ENCODE measurements around the gene APOL4.
"Not testable (repeated sequence)": the region's sequence is repeated elsewhere in the genome, so short reads cannot be mapped to it uniquely, and the experiment has no call there.

APOL4 gene

DNA sequence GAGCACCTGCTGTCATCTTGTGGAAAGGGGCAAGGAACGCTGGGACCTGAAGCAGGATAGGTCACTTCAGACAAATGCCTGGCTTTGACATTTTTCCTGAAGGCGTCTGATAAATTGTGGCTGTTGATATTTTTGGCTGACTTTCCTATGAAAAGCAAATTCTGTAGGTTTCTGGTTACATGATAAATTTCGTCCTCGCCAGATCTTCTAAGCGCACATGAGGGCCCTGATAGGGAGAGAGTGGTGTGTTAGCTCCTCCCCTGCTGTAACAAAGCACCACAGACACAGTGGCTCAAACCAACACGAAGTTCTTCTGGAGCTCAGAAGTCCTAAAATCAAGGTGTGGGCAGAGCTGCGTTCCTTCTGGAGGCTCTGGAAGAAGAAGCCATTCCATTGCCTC is 19.6 kb downstream of the APOL4 start:
- no peak for DNase-seq

DNA sequence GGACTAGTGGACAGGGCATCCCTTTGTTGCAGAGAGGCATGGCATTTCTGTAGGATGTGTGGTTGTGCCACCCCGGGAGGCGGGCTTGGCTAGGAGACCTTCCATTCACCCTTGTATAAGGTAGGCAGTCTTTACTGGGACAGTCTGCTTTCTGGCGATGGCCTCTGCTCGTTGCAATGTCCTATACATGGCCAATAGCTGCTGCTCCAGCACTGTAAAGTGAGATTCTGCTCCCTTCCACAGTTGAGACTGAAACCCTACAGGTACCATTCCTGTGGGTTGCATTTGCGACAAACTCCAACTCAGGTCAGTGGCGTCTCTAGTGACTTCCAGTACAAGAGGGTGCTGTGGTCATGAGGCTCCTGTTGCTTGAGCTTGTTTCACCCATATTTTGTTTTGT is 20.7 kb downstream of the APOL4 start:
- no peak for DNase-seq

DNA sequence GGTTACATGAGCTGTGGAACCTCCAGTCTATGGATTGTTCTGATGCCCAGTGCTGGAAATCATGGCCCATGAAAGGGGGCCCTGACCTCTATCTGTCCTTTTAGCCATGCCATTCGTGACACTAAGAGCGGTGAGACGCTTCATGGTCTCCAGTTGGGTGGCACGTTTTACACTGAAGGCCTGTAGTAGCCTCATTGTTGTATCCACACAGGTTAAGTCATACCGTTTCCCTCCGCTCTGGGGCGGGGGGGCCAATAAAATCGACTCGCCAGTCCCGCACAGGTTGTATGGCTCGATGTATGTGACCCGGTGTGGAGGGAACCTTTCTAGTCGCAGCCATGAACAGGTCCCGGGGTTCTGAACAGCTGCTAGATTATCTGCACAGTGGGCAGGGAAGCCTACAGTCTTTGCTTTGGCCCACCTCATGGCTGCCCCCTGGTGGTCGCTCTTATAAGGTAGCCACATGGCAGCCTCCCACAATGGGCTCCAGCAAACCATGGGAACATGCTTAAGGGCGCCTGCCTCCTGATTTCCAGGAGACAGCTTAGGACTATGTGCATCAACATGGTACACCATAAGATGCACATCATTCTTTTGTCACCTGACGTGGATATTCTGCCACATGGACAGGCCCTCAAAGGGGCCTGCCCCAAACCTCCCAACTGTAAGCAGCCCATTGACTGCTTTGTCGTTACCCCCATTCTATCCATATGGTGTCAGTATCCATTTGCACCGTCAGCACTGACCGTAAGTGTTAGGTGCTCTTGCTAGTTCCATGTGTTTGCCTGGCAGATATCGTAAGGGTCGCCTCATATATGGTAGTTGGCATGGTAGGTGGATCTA is 21.4 kb downstream of the APOL4 start:
- no peak for DNase-seq

DNA sequence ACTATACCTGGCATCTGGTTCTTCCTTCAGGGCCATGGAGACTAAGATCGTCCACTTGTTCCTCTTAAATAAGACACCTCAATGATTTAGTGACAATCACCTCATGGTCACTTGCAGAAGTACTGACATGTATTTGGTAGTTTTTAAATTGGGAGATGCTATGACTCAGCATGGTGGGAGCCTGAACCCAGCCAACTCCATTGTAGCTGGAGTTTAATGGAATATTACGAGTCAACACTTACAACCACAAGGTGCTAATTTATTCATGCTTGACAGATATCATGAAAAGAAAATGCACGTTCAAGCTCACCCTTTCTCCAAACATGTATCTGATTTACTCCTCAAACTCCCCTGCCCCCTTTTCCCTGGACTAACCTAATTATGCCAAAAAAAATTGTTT is 24.4 kb downstream of the APOL4 start:
- no peak for DNase-seq

DNA sequence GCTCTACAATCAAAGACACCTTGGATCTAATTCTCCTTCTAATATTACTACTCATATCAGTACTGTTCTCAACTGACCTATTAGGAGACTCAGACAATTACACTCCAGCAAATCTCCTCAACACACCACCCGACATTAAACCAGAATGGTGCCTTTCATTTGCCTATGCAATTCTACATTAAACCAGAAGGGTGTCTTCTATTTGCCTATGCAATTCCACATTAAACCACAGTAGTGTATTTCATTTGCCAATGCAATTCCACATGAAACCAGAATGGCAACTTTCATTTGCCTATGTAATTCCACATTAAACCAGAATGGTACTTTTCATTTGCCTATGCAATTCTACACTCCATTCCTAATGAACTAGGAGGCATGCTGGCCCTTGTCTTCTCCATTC is 25.7 kb downstream of the APOL4 start:
- no peak for DNase-seq

DNA sequence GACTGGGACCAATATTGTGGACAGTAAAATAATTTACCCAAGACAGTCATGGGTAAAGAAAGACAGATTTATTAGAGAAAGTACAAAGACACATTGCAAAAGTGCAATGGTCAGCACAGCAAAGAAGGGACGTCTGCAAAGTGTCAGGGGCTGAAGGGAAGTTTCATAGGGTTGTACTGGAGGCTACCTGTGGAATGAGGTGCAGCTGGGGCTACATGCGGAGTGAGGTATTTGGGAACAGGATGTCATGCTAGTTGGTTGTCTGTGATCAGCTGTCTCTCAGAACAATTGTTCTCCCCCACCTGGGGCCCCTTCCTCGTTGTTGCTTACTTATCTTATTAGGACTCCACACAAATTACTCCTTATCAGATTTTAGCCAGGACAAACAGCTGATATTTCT is 29.7 kb downstream of the APOL4 start:
- no peak for DNase-seq

DNA sequence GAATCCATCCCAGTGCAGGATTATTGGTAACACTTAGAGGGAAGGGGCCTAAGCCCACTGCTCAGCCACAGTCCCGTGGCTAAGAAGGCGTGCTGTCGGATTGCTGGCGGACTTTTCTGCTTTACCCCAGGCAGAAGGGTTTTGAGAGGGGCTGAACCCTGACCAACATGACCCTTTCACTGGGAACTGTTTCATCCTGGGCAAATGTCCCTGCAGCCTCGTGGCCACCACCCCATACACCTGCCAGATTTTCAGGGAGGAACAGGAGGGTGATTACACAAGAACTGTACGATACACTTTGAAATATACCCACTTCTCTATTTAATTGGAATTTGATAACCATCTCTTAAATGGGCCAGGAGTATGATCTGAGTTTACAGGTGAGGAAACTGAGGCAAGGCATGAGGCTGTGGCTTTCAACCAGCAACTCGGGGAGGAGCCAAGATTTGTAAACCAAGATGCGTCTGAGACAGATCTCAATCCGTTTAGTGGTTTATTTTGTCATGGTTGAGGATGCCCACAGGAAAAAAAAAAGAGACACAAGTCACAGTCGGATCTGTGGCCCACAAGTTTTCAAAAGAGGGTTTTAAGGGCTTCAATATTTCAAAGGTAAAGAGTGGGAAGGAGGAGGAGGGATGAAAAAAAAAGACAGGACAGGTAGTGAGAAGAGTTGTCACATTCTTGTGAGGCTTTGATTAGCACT is 34.9 kb downstream of the APOL4 start:
- DNase-seq = no peak

DNA sequence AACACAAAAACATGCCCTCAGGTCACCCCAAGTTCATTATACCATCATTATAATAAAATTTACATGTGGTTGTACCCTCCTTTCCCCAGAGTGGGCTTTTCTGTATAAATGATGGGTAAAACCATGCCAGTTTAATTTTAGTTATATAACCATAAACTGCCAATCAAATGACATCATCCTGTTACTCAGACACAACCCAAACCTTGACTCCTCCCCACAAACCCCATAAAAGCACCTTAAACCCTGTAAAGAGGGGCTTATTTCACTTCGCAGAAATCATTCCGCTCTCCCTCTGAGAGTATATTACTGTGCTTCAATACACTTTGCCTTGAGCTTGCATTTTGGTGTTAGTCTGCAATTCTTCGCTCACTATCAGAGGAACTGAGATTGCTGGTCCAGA is 35.5 kb downstream of the APOL4 start:
- no peak for DNase-seq

DNA sequence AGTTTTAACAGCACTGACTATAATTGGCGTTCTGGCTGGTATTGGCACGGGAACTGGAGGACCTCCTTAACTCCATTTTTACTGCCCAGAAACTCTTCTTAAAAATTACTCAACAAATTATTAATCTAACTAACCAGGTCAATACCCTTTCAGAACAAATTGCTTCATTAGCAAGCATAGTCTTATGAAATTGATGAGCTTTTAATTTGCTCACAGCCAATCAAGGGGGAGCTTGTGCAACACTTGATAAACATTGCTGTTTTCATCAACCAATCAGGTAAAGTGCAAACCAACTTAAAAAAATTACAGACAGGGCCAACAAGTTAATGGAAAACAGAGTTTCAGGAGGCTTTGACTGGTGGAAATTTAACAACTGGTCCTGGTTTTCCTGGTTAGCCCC is 36.5 kb downstream of the APOL4 start:
- DNase-seq = no peak

DNA sequence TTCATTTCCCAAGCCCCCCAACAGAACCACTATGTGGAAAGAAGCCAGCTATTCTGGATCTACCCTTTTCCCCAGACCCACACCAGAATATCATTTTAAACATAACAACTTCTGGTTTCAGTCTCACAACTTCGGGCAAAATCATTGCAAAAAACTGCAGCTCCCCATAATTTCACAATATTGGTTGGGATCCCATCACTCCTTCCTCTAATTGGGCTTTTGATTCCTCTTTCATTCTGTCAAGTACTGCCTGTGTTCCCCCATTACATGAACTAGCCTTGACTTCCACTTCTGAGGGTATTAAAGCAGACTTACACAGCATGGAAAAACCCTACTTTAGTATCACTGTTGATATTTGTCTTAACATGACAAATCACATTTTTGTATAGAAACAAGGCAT is 37.0 kb downstream of the APOL4 start:
- DNase-seq = no peak

DNA sequence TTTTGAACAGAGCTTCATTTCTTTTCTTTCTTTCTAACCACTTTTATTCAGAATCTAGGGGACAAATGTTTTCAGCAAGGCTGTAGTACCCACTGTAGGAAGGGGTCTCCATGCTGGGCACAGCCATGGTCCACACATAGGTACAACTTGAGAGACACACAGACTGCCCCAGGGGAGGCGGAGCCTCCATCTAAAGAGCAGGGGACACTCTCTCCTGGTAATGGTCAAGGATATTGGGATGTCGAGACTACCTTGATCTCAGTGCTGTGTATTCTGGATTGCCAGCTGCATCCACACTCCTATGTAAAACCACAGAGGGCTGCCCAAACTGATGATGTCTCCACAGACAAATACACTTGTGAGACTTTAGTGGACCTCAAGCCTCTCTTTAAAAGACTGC is 38.1 kb downstream of the APOL4 start:
- no peak for DNase-seq

DNA sequence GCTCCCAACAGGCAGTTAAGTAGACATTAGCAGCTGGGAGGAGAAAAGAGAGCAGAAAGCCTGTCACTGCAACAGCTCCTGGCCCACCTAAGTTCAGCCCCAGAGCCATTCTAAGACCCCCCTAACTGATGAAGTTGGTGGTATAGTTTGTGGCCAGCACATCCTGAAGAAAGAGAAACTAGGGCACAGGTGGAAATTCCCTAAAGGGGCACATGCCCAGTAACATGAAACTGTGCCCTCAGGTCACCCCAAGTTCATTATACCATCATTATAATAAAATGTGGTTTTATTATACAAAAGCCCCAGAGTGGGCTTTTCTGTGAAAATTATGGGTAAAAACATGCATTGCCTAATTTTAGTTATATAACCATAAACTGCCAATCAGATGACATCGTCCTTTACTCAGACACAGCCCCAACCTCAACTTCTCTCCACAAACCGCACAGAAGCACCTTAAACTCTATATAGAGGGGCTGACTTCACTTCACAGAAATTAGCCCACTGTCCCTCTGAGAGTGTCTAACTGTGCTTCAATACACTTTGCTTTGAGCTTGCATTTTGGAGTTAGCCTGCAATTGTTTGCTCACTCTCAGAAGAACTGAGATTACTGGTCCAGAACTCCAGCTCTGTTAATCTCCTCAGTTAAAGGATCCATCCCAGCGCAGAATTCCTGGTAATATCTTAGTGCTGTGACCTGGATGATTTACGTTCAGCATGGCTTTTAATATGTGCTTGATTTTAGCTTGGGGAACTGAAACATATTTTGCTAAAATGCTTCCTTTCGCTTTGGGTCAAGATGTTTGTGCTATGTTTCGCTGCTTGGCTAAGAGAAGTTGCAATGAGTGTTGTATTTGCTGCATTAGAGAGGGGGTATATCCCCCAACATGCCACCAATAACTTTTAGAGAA is 39.2 kb downstream of the APOL4 start:
- DNase-seq = no peak

DNA sequence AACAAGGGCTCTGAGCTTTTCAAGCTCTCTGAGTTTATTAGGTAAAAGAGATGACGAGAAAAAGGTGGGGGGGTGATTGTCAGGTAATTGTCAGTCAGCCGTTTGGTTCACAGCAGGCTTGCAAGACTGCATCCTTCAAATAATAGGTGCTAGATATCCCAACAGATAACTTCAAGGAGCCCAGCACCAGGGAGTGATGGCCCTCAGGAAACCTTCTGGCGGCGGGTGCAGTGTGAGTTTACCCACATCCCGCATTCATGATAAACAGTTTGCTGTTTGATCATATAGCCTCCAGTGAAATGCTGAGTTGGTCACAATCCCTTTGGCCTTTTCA is 39.8 kb downstream of the APOL4 start:
- not testable (repeated sequence) for DNase-seq

DNA sequence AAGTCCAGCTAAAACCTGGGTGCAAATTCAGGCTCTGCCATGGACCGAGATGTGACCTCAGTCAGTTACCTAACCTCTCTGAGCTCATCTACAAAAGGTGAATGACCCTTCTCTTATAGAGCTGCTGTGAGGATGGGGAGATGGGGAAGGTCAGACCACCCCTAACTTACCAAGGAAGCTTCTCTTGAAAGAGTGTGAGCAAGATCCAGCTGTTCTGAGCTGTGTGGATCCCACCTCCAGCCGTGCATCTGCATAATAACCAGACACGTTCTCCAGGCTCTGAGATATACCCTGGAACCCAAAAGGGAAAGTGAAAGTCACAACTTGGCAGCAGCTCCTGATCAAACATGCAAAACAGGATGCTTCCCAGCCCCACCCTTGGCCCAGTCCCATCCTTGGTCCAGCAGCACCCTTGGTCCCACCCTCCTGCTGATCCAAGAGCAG is 41.1 kb downstream of the APOL4 start, which contains the start of gene APOL3:
Gene APOL3, minus strand, starts transcription at position 257 of the 444 bp plus-strand sequence. CDS start 11,700 bp downstream, outside the sequence.
- DNase-seq = no peak

DNA sequence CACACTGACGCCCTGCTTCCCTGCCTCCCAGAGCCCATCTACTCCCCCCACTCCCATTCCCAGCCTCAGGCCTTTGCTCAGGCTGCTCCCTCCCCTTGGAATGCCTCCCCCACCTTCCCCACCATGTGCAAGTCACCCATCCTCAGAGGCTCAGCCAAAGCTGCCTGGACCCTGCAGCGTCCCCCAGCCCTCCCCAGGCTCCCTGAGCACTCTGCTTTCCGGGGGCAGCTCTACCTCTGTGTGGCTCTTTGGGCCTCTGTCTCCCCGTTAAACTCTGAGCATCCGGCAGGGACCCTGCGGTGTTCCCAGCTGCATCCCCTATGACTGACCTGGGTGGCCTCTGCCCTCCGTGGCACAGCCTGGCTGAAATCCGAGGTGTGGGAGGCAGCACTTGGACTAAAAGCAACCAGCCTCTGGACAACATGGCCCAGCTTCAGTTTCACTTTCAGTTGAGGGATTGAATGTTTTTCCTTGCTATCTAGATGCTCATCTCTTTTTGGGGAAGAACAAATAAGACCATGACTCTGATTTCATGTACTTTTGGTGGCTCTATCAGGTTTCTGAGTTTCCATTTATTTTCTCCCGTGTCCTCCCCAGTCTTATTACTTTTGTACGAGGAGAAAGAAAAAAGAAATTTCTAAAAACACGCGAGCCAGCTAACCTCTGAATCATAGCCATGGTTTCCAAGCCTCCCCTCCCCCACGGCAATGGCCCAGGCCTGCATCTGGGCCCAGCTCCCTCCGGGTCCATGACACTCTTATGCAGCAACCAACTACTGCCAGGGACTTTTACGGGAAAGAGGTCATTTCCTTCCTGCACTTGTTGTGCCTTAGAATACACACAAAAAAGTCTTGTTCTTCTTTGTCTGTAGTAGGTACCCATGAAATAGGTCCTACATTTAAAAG is 44.8 kb downstream of the APOL4 start:
- peak; percentile 21 for DNase-seq

DNA sequence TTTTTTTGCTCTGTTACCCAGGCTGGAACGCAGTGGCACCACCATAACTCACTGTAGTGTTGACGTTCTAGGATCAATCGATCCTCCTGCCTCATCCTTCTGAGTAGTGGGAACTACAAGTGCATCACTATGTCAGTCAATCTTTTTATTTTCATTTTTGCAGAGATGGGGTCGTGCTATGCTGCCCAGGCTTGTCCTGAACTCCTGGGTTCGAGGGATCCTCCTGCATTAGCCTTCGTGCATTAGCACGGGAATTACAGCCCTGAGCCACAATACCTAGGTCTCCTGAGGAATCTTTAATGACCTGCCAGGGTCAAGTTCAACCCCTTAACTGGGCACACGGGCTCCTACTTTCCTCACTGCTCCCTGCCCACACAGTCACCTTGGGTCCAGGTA is 45.5 kb downstream of the APOL4 start:
- DNase-seq = no peak

DNA sequence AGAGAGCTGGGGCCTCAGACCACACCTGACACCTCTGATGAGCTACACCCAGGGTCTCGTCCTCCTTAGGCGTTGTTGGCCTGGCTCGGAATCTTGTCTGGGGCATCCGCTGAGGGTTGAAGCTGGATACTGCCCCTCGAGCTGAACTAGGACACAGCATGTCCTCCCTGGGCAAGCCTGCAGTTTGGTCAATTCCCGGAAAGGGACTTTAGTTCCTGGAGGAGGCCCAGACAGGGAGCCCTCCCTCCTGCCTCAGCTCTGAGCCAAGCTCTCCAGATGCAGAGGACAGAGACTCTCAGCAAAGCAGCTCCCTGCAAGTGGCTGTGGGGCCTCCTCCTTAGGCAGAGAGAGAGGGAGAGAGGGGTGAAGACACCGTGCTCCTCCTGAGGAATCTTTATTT is 45.9 kb downstream of the APOL4 start:
- DNase-seq = no peak

DNA sequence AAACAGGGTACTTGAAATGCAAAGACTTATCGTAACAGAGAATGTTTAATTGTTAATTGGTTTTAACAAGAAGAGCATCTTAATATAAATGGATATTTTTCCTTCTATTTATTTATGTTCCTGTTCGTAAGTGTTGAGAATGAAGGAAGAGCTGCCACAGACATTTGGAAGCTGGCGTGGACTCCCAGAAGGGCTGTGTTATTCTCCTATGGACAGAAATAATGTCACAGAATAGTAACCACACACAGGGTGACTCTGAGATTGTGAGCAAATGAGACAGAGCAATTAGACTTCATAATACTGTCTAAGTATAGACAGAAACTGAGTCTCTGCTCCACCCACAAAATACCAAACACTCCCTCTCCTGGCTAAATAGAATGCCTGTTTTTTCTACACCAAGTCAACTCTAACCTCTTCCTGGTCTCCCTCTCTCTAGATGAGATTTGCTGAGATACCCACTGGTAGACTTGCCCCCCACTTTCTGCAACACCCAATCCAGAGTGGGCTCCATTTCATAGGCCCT is 47.1 kb downstream of the APOL4 start:
- no peak for DNase-seq

DNA sequence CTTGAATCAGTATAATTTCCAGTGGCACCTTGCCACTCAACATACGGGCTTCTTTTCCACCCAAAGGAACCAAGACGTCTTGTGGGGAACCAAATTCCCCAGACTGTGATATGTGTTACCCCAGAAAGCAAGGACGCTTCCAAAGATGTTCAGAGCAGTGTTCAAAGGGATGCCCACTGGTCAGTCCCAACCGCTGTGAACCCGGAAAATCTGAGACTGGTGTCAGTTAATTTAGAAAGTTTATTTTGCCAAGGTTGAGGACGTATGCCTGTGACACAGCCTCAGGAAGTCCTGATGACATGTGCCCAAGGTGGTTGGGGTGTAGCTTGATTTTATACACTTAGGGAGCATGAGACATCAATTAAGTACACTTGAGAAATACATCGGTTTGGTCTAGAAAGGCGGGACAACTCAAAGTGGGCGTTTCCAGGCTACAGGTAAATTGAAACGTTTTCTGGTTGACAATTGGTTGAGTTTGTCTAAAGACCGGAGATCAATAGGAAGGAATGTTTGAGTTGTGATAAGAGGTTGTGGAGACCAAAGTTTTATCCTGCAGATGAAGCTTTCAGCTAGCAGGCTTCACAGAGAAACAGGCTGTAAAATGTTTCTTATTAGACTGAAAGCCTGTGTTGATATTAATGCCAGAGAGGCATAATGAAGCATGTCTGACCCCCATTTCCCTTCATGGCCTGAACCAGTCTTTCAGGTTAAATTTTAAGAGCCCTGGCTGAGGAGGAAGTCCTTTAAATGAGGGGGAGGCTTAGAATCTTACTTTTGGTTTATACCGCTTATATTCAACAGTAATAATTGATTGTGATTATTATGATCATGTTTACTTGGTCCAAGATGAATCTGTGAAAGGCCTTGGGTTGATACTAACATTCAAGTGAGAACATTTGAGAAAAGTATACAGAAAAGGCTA is 47.8 kb downstream of the APOL4 start:
- no peak for DNase-seq

DNA sequence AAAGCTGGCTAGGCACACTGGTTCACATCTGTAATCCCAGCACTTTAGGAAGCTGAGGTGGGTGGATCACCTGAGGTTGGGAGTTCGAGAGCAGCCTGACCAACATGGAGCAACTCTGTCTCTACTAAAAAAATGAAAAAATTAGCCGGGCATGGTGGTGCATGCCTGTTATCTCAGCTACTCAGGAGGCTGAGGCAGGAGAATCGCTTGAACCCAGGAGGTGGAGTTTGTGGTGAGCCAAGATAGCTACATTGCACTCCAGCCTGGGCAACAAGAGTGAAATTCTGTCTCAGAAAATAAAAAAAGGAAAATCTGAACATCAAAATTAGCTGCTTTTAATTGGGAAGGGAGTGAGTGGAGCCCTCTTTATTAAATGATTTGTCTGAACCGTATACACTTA is 48.8 kb downstream of the APOL4 start:
- not testable (repeated sequence) for DNase-seq

DNA sequence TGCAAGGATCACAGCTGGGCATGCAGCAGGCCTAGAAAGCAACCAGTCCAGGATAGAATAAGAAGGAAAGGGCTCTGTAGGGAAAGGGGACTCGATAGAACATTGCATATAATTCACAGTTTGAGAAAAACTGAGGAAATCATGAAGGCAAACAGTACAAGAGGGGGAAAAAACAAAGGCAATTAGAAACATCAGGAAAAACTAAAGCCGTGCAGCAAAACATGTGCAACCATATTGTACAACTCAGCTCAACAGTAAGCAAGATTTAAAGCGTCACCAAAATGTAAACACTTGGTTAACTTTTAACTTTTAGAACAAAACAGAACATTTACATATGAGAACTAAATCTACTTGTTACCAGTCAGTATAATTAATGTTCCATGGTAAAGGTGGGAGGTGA is 49.5 kb downstream of the APOL4 start:
- no peak for DNase-seq

Data from NCI-H226 (cell line).